Measurements from ENCODE around the gene GLYATL2.

Gene GLYATL2

GRCh38 chr11:58844361-58845005 lies at the start of gene GLYATL2:
Gene GLYATL2 (minus strand): TSS chr11:58844704. CDS start chr11:58839612, 5,092 bp downstream.
- DNase-seq (ENCODE audit: low read depth in 2 of 2): no peak

GRCh38 chr11:58893899-58894298 lies 49.4 kb upstream of the GLYATL2 start:
- no peak for DNase-seq (ENCODE audit: low read depth in 2 of 2)

- DNase-seq (ENCODE audit: low read depth in 2 of 2): no peak
Observed at GRCh38 chr11:58888579-58888978, 44.1 kb upstream of the GLYATL2 start.

GRCh38 chr11:58887452-58887851 lies 42.9 kb upstream of the GLYATL2 start:
- no peak for DNase-seq (ENCODE audit: low read depth in 2 of 2)

GRCh38 chr11:58880625-58881024 lies 36.1 kb upstream of the GLYATL2 start:
- no peak for DNase-seq (ENCODE audit: low read depth in 2 of 2)

DNA sequence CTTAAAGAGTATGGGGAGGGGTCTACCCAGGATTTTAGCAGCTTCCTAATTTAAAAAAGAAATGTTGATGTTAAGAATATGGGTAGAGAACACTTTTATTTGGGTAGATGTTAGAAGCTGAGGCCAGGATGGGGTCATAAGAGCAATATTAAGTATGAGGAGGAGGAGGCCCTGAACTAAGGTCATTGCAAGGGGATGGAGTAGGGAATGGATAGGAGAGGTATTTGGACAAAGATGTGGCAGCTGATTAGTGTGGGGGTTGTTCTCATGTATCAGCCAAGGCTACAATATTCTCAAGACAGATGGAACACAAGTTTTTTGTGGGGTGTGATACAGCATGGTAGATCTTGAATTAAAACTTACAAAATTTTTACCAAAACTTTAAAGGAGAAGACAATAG lies 35.7 kb upstream of the GLYATL2 start:
- no peak for DNase-seq (ENCODE audit: low read depth in 2 of 2)

DNA sequence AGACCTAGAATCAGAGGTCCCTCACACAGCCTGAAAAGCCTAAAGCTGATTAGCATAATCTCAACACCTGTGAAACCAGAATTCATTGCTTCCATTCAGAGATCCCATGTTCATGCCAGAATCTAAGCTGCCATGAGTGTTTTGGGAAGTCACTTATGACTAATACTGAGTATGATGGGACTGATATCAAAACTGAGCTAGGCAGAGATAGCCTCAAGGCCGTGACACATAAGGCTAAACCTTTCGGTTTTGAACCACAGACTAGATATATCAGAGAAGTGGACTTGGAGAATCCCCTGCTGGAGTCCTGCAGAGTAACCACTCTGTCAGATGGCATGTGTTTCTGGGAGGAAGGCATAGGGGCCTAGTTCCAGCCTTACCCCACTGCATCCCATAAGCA lies 23.1 kb upstream of the GLYATL2 start:
- no peak for DNase-seq (ENCODE audit: low read depth in 2 of 2)

DNA sequence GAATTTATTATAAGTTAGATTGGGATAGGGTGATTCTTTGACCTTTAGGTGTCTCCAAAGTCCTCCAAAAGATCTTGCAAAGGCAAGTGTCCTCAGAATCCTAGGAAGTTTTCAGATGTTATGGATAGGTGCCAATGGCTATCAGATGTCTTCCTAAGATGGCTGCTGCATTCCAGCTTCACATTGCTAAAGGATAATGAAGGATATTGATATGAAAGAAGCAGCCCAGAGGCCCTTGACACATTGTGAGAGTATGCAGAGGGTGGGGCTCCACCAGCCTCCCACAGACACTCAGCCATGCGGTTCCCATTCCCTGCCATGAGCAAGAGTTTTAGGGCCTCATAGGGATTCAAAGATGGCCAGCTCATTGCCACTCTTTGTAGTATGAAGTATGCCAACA lies 22.3 kb upstream of the GLYATL2 start:
- DNase-seq (ENCODE audit: low read depth in 2 of 2): no peak

- no peak for DNase-seq (ENCODE audit: low read depth in 2 of 2)
Observed at GRCh38 chr11:58864335-58864734, 19.8 kb upstream of the GLYATL2 start.

- no peak for DNase-seq (ENCODE audit: low read depth in 2 of 2)
Observed at GRCh38 chr11:58863697-58864096, 19.2 kb upstream of the GLYATL2 start.

DNA sequence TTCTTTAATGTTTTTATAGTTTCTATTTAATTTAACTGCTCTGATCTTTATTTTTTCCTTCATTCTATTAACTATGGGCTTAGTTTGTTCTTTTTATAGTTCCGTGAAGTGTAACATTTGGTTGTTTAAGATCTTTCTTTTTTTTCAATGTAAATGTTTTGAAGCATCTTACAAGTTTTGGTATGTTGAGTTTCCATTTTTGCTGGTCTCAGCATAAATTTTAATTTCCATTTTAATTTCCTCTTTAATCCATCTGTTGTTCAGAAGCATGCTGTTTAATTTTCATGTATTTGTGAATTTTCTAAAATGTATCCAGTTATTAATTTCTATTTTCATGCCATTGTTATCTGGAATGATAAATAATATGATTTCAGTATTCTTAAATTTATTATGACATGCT lies 17.0 kb upstream of the GLYATL2 start:
- DNase-seq (ENCODE audit: low read depth in 2 of 2): no peak

GRCh38 chr11:58856806-58857205 lies 12.3 kb upstream of the GLYATL2 start:
- DNase-seq (ENCODE audit: low read depth in 2 of 2): no peak

DNA sequence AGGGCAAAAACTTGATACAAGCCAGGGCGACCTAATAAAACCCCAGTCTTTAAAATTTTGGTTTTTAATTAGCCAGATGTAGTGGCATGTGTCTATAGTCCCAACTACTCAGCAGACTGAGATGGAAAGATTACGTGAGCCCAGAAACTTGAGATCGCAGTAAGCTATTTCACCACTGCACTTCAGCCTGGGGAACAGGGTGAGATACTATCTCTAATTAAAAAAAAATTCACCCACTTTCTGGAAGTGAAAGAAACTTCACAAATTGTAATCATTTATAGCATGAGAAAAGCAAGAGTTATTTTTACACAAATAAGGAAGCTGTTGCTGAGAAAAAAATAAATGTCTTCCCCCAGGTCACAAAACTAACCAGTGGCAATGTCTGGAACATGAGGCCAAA lies 882 bp upstream of the GLYATL2 start:
- no peak for DNase-seq (ENCODE audit: low read depth in 2 of 2)

- DNase-seq (ENCODE audit: low read depth in 2 of 2): no peak
Observed at GRCh38 chr11:58837707-58838388, 6.7 kb downstream of the GLYATL2 start.

GRCh38 chr11:58832056-58832645 lies 12.4 kb downstream of the GLYATL2 start:
- DNase-seq (ENCODE audit: low read depth in 2 of 2): no peak

DNA sequence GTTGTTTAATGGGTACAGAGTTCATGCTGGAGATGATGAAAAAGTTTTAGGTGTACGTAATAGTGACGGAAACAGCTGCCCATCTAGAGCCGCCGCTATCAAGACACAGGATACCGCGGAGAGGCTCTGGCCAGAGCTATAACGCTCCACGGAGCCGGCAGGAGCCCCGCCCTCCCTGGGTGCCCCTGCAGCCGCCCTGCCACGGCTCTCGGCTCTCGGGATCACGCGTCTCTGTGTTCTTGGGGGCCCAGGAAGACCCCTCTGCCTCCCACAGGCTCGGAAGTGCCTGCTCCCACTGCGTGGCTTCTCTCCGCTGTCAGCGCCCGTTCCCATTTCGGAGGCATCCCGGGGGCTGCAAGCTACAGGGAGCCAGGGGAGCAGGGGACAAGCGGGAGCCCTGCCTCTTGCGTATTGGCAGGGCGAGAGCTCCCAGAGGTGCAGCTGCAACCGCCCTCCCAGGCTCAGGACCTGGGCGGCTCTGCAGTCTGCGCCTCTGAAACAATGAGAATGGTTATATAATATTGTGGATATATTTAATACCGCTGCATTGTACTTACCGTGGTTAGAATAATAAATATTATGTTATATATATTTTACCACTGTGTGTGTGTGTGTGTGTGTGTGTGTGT lies 13.7 kb downstream of the GLYATL2 start:
- no peak for DNase-seq (ENCODE audit: low read depth in 2 of 2)

GRCh38 chr11:58829786-58830185 lies 14.7 kb downstream of the GLYATL2 start:
- no peak for DNase-seq (ENCODE audit: low read depth in 2 of 2)

- DNase-seq (ENCODE audit: low read depth in 2 of 2): no peak
Observed at GRCh38 chr11:58813693-58814092, 30.8 kb downstream of the GLYATL2 start.

DNA sequence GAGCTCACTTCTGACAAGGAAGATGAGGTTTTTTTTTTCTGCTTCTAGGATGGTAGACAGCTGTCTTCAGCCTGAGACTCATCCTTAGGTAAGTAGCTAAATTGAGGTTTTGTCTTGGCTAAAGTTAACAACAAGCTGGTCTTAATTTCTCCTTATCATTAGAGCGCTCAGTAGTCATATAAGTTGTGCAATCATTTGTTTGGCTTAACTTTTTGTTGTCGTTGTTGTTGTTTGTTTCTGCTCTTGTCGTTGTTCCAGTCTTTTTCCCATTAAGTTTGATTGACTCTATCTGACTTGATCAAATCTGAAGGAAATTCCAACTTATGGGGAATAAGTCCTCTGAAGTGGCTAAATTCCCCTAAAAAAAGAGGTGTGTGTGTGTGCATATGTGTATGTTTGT lies 33.0 kb downstream of the GLYATL2 start:
- no peak for DNase-seq (ENCODE audit: low read depth in 2 of 2)

DNA sequence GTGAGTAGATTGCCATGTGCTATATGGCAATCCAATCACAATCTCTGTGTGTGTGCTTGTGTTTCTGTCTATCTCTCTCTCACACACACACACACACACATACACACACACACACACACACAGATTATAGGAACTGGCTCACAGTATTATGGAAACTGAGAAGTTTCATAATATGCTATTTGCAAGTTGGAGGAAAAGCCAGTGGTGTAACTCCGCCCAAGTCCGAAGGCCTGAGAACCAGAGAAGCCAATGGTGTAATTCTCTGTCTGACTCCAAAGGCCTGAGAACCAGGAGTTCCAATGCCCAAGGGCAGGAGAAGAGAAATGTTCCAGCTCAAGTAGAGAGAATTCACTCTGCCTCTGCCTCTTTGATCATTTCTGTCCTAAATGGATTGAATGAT lies 37.2 kb downstream of the GLYATL2 start:
- no peak for DNase-seq (ENCODE audit: low read depth in 2 of 2)

DNA sequence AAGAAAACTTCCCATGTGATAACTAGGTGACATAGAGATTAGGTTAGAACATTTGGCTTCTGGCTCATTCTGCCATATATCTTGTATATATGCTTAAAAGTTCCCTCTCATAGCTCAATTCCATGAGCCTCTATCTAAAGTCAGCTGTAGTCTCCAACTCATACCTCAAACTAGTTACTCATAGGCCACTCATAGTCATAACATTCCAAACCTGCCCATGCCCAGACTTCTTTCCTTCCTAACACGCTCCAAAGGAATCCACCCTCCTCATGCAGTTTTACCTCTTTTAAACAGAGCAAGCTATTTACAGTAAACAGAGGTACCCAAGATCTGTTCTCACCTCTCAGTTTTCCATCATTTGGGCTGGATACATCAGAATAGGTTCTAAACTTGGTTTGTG lies 39.4 kb downstream of the GLYATL2 start:
- no peak for DNase-seq (ENCODE audit: low read depth in 2 of 2)

DNA sequence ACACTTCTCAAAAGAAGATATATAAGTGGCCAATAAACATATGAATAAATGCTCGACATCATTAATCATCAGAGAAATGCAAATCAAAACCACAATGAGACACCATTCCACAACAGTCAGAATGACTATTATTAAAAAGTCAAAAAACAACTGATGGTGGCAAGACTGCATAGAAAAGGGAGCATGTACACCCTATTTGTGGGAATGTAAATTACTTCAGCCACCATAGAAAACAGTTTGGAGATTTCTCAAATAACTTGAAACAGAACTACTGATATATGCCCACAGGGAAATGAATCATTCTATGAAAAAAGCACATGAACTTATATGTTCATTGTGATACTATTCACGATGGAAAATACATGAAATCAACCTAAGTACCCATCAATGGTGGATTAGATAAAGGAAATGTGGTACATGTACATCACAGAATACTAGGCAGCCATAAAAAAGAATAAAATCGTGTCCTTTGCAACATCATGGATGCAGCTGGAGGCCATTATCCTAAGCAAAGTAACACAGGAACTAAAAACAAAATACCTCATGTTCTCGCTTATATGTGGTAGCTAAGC lies 42.4 kb downstream of the GLYATL2 start:
- DNase-seq (ENCODE audit: low read depth in 2 of 2): no peak

DNA sequence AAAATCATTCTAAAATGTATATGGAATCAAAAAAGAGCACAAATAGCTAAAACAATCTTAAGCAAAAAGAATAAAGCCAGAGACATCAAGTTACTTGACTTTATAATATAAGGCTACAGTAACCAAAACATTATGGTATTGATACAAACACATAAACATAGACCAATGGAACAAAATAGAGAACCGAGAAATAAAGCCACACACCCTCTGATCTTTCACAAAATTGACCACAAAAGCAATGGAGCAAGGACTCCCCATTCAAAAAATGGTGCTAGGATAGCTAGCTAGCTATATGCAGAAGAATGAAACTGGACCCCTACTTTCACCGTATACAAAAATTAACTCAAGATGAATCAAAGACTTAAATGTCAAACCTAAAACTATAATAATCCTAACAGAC lies 43.2 kb downstream of the GLYATL2 start:
- DNase-seq (ENCODE audit: low read depth in 2 of 2): no peak

Data from stimulated activated CD8-positive, alpha-beta memory T cell treated with anti-CD3 and anti-CD28 coated beads, Interleukin-2, amount 100 ng/mL, for 48 hours (primary cell).